GM21447 (cell line): Measurements from ENCODE around the gene RP9.

ENCODE experiments used
- ATAC-seq: cut with Tn5 transposase; IDR thresholded peaks from one replicate; pipeline ENCODE4 v1.9.1; 2021; ENCODE audit not compliant: unreplicated experiment

RP9 gene

DNA sequence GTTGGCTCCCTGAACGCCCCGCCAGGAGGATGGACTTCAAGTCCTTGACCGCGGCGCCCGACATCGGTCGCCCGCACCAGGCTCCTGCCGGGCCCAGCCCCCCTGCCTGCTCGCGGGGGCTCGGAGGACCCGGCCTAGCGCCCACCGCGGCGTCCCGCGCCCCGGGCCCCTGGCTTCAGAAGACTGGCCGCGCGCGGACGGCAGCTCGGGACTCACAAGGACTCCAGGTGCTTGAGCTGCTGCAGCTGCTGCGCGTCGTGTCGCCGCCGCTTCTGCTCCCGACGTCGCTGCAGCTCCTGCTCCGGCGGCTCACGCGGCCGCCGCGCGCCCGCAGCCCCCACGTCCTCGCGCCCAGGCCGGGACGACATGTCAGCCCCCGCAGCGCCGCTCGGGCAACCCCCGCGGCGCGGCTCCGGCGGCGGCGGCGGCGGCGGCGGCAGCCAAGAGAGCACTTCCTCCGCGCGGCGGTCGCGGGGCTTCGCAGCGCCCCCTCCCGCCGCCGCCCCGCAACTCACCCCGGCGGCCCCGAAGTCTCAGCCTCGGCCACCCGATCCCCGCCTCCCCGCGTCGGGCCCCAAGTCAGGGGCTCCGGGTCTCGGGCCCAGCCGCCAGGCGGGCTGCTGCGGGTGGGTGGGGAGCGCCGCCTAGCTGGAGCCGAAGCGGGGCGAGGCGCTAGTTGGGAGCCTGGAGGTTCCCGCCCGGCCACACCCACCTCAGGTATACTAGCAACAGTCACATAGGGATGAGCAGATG lies at the start of gene RP9:
Gene RP9 (minus strand): TSS at position 400 of the 753 bp plus-strand sequence. CDS start 32 bp downstream, at position 368.
- ATAC-seq = peak; percentile 80

- ATAC-seq = no peak
Observed at GRCh38 chr7:33157781-33158180, 48.6 kb upstream of the RP9 start.

DNA sequence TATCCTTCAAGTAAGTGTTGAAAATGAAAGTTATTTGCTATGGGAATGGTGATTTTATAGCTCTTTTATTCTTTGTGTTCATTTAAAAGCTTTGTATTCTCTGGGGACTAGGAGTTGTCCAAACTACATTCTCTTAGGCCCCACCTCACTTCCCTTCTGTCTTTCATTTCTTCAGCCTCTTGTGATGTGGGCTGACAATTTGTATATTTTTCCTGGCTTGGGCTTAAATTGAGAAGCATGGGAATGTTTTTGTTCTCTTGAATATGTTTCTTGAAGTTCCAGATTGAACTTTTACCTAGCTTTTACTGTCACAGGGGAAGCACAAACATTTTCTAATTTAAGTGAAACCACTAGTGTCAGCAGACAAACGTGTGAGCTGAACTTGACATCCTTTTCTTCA lies 48.1 kb upstream of the RP9 start:
- no peak for ATAC-seq

GRCh38 chr7:33156441-33156840 lies 47.2 kb upstream of the RP9 start:
- no peak for ATAC-seq

DNA sequence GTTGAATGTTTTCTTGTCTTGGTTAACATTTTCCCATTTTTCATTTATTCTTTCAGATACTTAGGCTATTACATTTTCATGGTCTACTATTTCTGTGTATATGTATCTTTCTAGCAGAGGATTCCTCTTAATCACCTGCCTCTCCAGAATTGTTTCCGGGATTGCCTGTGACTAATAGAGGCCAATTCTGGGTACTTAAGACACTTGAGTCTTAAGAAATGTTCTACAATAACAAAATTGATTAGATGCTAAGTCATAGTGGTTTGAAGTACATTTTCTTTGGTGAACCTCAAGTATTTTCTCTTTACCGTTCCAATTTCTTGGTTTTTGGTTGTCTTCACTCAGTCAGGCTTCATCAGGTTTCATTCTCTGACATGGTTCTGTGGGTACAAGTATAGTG lies 46.6 kb upstream of the RP9 start:
- no peak for ATAC-seq

- no peak for ATAC-seq
Observed at GRCh38 chr7:33152087-33152486, 42.9 kb upstream of the RP9 start.

- no peak for ATAC-seq
Observed at GRCh38 chr7:33145156-33145555, 36.0 kb upstream of the RP9 start.

- no peak for ATAC-seq
Observed at GRCh38 chr7:33143996-33144718, 35.0 kb upstream of the RP9 start.

- no peak for ATAC-seq
Observed at GRCh38 chr7:33142585-33142984, 33.4 kb upstream of the RP9 start.

DNA sequence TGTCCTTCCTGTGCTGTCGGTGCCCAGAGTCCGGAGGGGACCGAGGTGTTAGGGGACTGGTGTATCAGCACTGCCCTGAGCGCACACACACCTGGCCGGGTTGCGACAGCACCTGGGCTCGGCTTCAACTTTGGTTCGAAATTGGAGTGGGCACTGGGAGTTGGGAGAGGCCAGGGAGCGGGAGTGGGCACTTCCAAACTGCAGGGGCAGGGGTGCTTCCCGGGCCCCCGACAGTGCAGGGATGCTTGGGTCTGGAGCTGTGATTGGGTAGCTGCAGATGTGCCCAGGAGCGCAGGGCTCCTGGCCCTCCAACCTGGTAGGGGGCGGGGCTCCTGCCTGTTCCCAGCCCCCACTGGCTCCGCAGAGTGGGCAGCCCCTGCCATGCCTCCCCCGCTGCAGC lies 27.9 kb upstream of the RP9 start:
- ATAC-seq = no peak

DNA sequence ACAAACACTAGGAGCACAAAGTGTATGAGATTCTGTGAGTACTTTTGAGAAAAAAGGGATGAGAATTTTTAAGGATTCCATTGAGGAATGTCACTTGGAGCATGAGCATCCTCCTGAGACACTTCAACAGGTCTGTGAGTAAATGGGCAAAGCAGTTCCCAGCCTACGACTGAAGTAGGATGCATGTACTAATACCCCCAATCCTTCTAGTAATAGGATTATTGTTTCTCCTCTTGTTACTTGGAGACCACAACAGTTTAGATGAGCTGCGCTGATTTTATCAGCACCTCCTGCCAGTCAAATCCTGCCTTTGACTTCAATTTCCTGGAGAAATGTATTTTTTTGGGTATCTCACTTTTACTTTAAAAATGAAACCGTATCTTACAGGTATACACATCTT lies 21.0 kb upstream of the RP9 start:
- no peak for ATAC-seq

GRCh38 chr7:33129806-33130153 lies 20.6 kb upstream of the RP9 start:
- ATAC-seq = no peak

- ATAC-seq = peak; percentile 100
Observed at GRCh38 chr7:33128990-33129805, 20.0 kb upstream of the RP9 start, which contains the start of gene BBS9. TSS of gene BBS9 (plus strand) at chr7:33129564. CDS start at chr7:33146253, 16,689 bp downstream.

DNA sequence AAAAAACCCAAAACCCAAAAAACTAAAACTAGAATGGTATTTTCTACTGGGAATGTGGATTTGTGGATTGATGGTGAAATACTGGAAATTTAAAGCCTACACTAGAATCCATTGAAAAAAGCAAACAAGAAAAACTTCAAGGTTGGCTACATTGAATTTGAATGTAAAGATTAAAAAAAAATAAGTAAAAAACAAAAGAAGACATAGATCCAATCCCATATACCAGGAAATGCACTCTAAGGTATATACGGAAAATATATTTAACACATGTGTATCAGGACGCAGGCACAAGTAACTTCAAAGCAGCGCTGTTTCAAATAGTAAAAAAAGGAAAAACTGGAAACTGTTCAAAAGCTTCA lies 19.4 kb upstream of the RP9 start:
- no peak for ATAC-seq

DNA sequence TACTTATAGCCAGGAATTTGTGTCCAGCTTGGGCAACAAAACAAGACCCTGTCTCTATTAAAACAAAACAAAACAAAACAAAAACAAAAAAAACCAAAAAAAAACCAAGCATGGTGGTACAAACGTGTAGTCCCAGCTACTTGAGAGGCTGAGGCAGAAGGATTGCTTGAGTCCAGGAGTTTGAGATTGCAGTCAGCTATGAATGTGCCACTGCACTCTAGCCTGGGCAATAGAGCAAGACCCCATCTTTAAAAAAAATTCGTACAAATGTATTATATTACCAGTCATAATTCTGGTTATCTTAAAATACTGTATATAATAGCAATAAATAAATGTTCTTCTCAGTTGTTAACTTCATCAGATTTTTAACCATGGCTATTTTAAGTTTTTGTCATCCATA lies 17.9 kb upstream of the RP9 start:
- no peak for ATAC-seq

DNA sequence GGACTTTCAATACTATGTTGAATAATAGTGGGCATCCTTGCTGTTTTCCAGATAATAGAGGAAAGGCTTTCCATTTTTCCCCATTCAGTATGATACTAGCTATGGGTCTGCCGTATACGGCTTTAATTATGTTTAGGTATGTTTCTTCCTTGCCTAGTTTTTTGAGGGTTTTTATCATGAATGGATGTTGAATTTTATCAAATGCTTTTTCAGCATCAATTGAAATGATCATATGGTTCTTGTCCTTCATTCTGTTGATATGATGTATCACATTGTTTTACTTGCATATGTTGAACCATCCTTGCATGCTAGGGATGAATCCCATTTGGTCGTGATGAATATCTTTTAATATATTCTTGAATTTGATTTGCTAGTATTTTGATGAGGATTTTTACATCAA lies 9.2 kb upstream of the RP9 start:
- ATAC-seq = no peak

GRCh38 chr7:33114976-33115375 lies 5.8 kb upstream of the RP9 start:
- ATAC-seq = no peak

- ATAC-seq = no peak
Observed at GRCh38 chr7:33111614-33112013, 2.4 kb upstream of the RP9 start.

- no peak for ATAC-seq
Observed at GRCh38 chr7:33109758-33110238, 594 bp upstream of the RP9 start.

- peak; percentile 21 for ATAC-seq
Observed at GRCh38 chr7:33108554-33109004, 625 bp downstream of the RP9 start.
